H1 (cell line): Measurements from ENCODE around the gene HSPBP1. TPM values are rescaled to one million over a fixed set of nuclear protein-coding genes. Genes with fewer than 3 reads are reported as not detected.
A peak's percentile ranks its signal among the peaks of the same experiment; 100 is the strongest.

ENCODE experiments used
- EP300 ChIP-seq, 2 experiments: IDR thresholded peaks; 1 replicate in 1 of 2; 2 replicates in 1 of 2; pipeline ENCODE4 v1.6.1; 2011 to 2012; ENCODE audit warnings: low read depth in 2 of 2, low read length in 2 of 2, mild to moderate bottlenecking in 2 of 2, borderline replicate concordance in 1 of 2, inconsistent platforms in 1 of 2, moderate library complexity in 1 of 2
- KDM5A ChIP-seq: fragments of 200-600 bp; IDR thresholded peaks from 2 replicates; pipeline ENCODE4 v1.7.1; 2012; ENCODE audit warnings: mild to moderate bottlenecking, low read length, inconsistent platforms, mixed read lengths
- POU5F1 ChIP-seq: IDR thresholded peaks from 2 replicates; pipeline ENCODE4 v1.6.1; 2011; ENCODE audit warnings: low read depth, mild to moderate bottlenecking, low read length, moderate library complexity
- TAF7 ChIP-seq: optimal IDR thresholded peaks from 2 replicates; pipeline ENCODE3; 2011; ENCODE audit warnings: low read depth, mild to moderate bottlenecking, inconsistent platforms, low read length, moderate library complexity, borderline replicate concordance
- YY1 ChIP-seq: IDR thresholded peaks from 2 replicates; pipeline ENCODE4 v1.6.1; 2011; ENCODE audit warnings: low read depth, mild to moderate bottlenecking, low read length
- polyA plus RNA-seq, 7 experiments: library from polyadenylated mRNA; depleted of rRNA in 3 of 7; stranded (reverse) in 5 of 7; unstranded in 2 of 7; fragments of >200 nt in 5 of 7; fragments of 200-250 nt in 2 of 7; gene quantifications; 1 replicate in 5 of 7; 2 replicates in 1 of 7; 4 replicates in 1 of 7; pipeline versions ENCODE4 v1.2.1 to v1.2.3, GENCODE V29; 2011 to 2013; ENCODE audit warnings: missing spikeins in 2 of 7, mixed read lengths in 2 of 7
- total RNA-seq: library from RNA; stranded (reverse); fragmentation: NEBNext Ultra II Directional; extraction: Animal tissue kit (Norgen Biotek cat#: 25700); gene quantifications from 2 replicates; pipeline ENCODE4 v1.2.1, GENCODE V29; 2021
- TF ChIP-seq, protein P1 (sequence below): IDR thresholded peaks from 2 replicates; pipeline ENCODE4 v1.6.1; 2012; ENCODE audit warnings: low read length, inconsistent platforms

HSPBP1 gene
- total and polyA plus RNA-seq, 2 of the 8 experiments (the other 6 are each of a cell fraction or from before 2014, with no cell fraction given): 63.4 to 100 TPM

DNA sequence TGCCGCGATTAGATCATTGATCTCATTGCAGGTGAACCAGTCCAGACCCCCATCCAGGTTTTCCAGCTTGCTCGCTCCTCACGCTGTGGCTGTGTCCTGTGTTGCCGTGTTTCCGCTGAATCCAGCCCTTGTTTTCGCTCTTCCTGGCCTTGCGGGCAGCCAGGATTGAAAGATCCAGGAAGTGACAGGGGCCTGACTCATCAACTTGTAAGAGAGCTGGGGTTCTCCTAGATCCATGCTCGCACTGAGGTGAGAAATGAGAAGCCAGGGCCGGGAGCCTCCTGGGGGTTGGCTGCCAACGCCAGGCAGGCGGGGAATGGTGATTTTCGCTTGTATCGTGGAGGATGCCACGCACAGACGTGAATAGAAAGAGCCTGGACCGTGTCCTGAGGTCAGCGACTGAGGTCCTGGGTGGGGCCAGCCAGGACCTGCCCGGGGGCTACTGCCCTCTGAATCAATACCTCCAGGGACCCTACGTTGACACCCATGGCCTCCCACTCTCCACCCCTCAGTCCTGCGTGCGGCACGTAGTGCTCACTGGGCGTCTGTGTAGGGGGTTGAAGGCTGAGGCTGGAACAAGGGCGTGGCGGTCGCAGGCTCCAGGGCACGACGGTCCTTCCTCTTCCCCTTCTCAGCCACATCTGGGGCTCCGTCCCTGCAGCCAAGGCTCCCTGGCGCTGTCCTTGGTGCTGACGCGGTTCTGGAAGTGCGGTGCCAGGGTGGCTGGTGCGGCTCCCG is 63.3 kb downstream of the HSPBP1 start (continued):
- TF ChIP-seq EP300 (IDR thresholded peaks at IDR 0.05; ENCODE audit: borderline replicate concordance in 1 of 2, low read depth in 2 of 2, low read length in 2 of 2) (peak in 1 of 2 experiments; percentile 86; a peak in 2 of 3 replicates), YY1 (peak; percentile 85), KDM5A (no peak), TAF7 (peak; percentile 60), POU5F1 (no peak)
- TF ChIP-seq, protein P1, sequence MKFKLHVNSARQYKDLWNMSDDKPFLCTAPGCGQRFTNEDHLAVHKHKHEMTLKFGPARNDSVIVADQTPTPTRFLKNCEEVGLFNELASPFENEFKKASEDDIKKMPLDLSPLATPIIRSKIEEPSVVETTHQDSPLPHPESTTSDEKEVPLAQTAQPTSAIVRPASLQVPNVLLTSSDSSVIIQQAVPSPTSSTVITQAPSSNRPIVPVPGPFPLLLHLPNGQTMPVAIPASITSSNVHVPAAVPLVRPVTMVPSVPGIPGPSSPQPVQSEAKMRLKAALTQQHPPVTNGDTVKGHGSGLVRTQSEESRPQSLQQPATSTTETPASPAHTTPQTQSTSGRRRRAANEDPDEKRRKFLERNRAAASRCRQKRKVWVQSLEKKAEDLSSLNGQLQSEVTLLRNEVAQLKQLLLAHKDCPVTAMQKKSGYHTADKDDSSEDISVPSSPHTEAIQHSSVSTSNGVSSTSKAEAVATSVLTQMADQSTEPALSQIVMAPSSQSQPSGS: peak; percentile 94
